GM18520 (cell line): Measurements from ENCODE around the gene KNCN.

Source experiments
- ATAC-seq: cut with Tn5 transposase; IDR thresholded peaks from one replicate; pipeline ENCODE4 v1.9.1; 2021; ENCODE audit not compliant: unreplicated experiment

The KNCN gene

DNA sequence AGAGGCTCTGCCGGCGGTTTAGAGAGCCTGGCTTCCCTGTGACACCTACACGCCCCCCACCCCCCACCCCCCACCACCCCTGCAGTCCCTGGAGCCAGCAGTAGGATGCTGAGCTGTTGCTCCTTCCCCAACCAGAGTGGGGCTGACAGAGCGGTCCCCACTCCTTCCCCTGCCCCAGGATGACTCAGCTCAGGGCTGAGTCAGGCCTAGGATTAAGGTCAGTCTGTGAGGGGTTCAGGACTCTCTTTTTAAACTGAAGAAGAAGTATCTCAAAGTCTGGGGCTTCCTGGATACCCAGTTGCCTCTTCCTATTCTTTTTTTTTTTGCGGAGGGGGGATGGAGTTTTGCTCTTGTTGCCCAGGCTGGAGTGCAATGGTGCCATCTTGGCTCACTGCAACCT lies 42.7 kb downstream of the KNCN start:
- no peak for ATAC-seq

DNA sequence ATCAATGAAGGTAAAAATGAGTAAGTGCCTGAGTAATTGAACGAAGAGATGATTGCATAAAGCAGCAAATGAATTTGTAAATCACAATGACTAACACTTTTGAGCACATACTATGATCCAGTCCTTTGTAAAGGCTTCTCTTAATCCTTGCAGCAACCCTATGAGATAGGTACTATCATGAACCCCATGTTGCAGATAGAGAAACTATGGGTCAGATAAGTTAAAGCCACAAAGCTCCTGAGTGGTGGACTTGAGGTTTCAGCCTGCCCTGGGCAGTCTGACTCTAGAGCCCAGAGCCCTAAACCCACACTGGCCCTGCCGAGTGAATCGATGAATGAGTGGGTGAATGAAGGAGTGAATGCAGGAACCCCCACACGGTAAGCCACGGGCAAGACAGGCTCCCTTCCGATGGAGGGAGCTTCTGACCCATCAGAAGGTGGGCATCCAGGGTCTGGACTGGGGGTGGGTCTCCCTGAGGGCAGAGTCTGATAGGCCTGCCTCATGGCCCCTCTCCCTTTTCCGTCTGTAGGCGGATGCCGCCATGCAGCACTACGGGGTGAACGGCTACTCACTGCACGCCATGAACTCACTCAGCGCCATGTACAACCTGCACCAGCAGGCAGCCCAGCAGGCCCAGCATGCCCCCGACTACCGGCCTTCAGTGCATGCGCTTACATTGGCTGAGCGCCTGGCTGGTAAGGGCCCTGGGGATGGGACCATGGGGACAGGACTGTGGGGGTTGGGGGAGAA lies 44.8 kb downstream of the KNCN start:
- no peak for ATAC-seq

DNA sequence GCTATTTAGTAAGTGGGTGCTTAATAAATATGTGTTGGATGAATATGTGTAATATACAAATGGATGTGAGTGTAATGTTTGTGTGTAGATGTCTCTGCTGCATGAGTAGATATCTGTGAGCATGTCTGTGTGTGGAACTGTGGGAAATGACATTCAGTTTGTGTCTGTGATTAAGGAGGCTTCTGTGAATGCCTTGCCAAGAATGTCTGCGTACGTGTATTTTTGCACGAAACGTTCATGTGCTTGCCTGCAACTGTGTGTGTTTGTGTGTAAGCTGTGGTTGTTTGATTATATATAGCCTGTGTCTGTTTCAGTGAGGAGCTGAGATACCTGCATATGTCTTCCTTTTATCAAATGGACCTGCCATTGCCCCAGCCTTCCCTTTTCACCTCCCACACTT lies 48.0 kb downstream of the KNCN start:
- ATAC-seq: no peak

DNA sequence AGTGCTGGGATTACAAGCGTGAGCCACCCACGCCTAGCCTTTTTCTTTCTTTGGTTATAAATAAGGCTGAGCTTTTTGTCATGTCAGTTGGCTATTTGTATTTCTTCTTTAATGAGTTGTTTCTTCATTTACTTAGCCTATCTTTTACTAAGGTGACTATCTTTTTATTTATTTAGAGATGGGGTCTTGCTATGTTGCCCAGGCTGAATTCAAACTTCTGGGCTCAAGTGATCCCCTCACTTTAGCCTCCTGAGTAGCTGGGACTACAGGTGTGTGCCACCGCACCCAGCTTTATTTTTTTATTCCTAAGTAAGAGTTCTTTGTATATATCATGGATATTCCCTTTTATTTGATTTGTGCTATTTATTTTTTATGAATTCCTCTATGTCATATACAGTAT lies 49.9 kb downstream of the KNCN start:
- no peak for ATAC-seq

DNA sequence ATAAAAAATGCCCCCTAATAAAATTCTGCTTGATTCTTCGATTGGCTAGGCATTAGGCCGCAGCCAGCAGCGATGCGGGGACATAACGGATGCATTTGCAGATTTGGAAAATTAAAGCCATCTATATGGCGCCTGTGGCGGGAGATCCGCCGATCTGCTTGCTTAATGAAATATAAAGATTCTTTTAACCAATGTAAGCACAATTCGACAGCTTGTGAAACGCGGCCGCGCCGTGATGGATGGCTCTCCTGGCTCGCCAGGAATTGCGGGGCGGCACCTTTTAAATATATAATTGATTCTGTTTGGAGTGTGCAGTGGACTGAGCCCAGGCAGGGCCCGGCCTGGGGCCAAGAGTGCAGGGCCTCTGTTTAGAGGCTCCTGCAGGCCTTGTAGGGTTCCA lies 53.8 kb downstream of the KNCN start:
- ATAC-seq: no peak

DNA sequence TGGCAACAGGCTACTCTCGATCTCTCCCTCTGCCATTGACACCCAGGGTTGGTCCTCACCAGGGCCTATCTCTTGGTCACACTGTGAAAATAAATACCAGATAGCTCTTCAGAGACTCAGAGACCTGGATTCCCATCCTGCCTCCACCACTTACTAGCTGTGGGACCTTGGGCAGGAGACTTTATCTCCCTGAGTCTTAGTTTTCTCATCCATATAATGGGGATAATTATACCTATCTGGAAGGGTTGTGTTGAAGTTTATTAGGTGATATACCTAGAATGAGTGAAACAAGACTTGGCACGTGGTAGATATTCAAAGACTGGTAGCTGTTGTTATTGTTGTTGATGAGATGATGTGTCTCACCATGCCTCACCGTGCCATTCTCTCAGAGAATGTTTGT lies 54.4 kb downstream of the KNCN start:
- no peak for ATAC-seq

DNA sequence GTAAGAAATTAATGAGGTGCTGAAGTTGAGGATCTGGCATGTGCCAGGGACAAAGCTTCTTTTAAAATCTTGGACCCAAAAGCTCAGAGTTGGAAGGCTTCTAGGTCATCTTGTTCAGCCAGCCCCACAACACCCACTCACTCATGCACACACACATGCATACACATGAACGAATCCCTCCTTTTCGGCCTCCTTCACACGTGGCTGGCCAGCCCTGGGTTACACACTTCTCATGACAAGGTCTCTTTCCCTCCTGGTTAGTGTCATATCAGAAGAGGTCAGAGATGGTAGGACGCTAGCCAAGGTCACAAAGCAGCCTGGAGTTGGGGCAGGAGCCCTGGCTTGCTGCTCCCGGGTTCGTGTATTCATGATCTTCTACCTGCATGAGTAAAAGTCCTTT lies 54.9 kb downstream of the KNCN start:
- ATAC-seq: no peak

DNA sequence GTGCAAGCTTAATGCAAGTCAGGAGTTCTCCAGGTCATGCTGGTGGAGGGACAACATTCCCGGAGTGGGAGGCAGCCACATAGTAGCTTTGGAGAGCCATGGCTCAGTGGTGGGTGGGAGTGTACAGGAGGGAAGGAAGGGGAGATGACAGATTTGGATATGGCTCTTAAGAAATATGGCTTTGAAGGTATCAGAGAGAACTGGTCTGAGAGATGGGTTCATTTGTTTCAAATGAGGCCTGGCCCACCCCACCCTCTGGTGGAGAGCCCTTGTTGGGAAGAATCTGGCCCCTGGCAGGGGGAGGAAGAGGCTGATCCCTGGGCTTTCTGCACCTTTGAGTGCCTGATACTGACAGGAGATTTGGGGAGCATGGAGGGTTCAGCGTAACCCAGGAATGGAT lies 55.7 kb downstream of the KNCN start:
- no peak for ATAC-seq
